Activated CD8-positive, alpha-beta memory T cell treated with anti-CD3 and anti-CD28 coated beads for 4 hours (primary cell): Measurements from ENCODE around the gene TAMM41.
"Not testable (repeated sequence)": the region's sequence is repeated elsewhere in the genome, so short reads cannot be mapped to it uniquely, and the experiment has no call there.

Experiments used
- DNase-seq, 2 donors: peaks; one replicate each; pipeline ENCODE4 v3.0.0-alpha.2; 2020; ENCODE audit warnings: low read depth in 2 of 2

The TAMM41 gene

GRCh38 chr3:11815111-11815510 is 31.6 kb downstream of the TAMM41 start:
- DNase-seq, result no peak

GRCh38 chr3:11814663-11815062 is 32.0 kb downstream of the TAMM41 start:
- DNase-seq, result no peak

DNA sequence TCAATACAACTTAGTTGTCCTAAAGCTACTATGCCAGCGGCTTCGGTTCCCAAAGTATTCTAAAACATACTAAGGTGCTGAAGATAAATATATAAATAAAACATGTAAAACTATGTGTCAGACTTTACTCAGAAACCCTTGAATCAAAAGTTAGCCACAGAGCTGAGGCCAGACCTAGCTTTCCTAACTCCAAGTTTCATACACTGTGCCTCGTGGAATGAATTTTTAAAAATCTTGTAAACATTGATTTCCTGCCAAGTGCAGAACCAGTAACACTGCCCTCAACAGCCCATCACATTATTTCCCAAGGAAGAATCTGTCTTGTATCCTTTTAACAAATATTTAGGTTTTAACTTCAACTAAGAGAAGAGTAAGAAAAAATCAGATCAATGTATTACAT is 36.4 kb downstream of the TAMM41 start:
- no peak for DNase-seq

- no peak for DNase-seq
Measured at GRCh38 chr3:11808231-11808630, 38.5 kb downstream of the TAMM41 start.

DNA sequence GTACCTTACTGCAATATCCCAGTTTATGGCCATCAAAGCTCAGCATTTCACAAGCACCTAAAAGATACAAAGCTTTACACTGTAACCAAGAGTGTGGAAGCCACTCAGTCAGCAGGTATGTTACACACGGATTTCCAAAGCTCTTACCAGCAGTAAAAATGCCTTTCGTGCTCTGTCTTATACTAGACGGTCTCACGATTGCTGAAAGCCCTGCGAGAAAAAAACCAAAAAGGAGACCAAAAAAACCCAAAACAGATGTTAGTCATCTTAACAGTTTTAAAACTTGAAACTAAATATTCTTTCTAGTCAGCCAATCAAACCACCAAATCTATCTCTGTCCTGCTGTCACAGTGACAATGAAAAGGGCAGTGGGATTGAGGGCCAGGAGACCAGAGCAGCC is 39.0 kb downstream of the TAMM41 start:
- DNase-seq, result no peak

DNA sequence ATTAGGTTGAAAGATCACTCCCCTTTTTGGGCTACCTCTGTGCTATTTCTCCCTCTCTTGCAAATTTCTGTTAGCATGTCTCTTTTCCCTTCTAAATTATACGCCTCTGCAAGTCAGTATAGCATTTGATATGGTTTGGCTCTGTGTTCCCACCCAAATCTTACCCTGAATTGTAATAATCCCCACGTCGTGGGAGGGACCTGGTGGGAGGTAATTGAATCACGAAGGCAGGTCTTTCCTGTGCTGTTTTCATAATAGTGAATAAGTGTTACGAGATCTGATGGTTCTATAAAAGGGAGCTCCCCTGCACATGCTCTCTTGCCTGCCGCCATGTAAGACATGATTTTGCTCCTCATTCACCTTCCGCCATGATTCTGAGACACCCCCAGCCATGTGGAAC is 41.0 kb downstream of the TAMM41 start:
- no peak for DNase-seq

GRCh38 chr3:11803977-11804892 is 42.5 kb downstream of the TAMM41 start:
- DNase-seq, result no peak

DNA sequence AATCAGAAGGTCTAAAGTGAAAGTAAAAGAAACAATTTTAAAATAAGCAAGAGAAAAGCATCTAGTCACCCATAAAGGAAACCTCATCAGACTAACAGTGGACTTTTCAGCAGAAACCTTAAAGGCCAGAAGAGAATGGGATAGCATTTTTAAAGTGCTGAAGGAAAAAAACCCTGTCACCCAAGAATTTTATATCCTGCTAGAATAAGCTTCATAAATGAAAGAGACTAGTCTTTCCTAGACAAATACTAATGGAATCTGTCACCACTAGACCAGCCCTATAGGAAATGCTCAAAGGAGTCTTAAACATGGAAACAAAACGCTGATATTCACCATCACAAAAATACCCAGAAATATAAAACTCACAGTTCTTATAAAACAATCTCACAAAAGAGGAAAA is 46.9 kb downstream of the TAMM41 start:
- DNase-seq, result no peak

- DNase-seq, result no peak
Measured at GRCh38 chr3:11794927-11795326, 51.8 kb downstream of the TAMM41 start.

GRCh38 chr3:11791339-11792200 is 55.1 kb downstream of the TAMM41 start:
- DNase-seq, result no peak

- DNase-seq, result no peak
Measured at GRCh38 chr3:11789412-11789811, 57.3 kb downstream of the TAMM41 start.

DNA sequence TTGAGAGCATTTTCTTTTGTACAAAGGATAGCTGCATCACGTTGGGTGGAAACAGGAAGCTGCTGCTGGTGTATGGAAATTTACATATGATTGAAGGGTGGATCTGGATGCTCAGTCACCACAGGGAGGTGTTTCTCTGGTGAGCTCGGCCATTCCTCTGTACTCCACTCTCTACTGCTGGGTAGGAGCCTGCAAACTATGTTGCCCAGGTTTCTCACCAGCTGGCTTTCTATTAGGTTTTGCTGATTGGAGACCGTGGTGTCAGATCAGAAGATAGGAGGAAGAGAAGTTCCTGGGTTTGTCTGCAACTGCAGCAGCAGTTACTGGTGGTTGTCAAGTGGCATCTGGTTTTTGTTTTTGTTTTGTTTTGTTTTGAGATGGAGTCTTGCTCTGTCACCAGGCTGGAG is 61.7 kb downstream of the TAMM41 start:
- DNase-seq, result no peak

GRCh38 chr3:11780341-11780740 is 66.3 kb downstream of the TAMM41 start:
- no peak for DNase-seq

DNA sequence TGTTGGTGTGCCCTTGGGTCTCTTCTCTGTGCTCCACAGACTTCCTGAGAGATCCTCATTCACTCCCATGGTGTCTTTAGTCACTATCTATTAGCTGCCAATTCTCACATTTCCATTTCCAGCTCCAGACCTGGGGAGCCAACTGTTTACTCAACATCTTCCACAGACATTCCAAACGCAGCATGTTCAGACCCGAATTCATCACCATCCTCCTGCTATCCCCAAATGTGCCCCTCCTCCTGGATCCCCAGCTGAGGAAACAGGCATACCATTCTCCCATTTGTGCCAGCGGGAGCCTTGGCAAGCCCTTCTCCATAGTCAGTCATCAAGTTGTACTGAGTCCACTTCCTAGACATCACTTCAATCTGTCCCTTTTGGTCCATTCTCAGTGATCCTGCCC is 67.1 kb downstream of the TAMM41 start:
- DNase-seq, result no peak

DNA sequence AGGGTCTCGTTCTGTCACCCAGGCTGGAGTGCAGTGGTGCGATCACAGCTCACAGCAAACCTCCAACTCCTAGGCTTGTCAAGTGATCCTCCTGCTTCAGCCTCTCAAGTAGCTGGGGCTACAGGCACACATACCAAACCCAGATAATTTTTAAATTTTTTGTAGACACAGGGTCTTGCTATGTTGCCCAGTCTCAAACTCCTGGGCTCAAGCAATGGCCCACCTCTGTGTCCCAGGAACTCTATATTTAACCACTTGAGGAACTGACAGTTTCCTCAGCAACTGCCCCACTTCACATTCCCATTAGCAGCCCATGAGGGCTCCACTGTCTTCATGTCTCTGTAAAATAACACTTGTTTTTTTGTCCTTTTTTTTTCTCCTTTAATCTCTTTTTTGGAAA is 68.4 kb downstream of the TAMM41 start:
- DNase-seq, result no peak

GRCh38 chr3:11776346-11776745 is 70.3 kb downstream of the TAMM41 start:
- no peak for DNase-seq

- DNase-seq, result no peak
Measured at GRCh38 chr3:11775493-11775892, 71.2 kb downstream of the TAMM41 start.

DNA sequence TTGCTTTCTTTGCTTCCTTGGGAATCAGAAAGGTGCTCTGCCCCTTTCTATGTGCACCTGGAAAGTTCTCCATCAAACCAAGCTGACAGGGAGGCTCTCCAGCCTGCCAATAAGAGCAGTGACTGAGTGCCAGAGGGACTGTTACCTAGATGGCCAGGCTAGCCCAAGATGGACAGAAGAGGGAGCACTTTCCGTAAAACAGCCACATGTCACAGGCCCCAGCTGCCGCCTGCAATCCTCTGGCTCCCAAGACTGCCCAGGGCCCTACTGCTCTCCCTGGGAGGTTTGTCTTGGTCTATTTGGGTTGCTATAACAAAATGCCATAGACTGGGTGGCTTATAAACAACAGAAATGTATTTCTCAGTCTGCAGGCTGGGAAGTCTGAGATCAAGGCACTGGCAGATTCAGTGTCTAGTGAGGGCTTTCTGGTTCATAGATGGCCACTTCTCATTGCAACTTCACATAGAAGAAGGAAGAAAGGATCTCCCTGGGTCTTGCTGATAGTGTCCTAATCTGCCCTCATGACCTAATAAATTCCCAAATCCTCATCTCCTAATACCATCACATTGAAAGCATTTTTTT is 72.3 kb downstream of the TAMM41 start:
- no peak for DNase-seq

DNA sequence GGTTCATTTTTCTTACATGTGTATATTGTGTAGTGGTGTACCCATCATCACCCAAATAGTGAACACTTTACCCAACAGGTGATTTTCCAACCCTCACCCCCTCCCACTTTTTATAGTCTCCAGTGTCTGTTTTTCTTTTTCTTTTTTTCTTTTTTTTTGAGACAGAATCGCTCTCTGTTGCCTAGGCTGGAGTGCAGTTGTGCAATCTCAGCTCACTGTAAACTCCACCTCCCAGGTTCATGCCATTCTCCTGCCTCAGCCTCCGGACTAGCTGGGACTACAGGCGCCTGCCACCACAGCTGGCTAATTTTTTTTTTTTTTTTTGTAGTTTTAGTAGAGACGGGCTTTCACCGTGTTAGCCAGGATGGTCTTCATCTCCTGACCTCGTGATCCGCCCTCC is 74.8 kb downstream of the TAMM41 start:
- DNase-seq, result not testable (repeated sequence)

DNA sequence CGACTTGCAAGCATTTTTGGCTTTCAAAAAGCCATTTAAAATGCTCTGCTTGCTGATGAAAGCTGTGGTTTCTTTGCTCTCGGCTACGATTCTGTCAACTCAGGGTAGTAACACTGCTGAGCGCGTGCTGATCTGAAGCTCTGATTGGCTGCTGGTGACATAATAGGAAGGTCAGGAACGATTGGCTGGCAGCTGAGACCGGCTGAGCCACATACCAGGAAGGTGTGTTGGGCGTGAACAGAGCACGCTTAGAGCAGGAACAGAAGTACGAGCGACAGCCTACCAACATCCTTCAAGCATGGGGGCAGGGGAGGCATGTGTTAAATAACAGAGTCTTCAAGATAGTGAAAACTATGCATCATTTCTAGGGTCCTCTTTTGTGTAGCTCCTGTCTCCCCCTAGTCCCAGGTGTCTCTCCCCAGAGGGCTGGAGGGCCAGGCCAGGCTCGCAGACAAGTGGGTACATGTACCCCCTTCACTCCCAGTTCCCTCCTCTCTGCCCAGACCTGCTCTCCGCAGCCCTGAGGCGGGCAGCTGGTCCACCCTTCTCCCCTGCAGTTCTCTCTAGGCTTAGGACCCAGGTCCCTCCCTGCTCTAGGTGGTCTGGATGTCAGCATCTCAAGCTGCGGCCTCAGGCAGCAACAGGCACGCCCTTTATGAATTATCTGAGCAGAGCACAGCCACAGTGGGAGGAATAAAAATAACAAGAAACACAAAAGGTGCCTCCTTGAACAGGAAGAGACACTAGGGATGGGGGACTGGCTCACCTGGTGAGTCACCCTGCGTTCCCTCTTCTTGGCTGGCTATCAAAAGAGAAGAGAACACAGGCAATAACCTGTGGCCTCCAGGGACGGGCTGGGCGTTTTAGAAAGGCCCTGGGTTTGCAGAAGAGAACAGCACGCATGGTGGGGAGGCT is 76.0 kb downstream of the TAMM41 start:
- DNase-seq, result peak; percentile 39 to 65

DNA sequence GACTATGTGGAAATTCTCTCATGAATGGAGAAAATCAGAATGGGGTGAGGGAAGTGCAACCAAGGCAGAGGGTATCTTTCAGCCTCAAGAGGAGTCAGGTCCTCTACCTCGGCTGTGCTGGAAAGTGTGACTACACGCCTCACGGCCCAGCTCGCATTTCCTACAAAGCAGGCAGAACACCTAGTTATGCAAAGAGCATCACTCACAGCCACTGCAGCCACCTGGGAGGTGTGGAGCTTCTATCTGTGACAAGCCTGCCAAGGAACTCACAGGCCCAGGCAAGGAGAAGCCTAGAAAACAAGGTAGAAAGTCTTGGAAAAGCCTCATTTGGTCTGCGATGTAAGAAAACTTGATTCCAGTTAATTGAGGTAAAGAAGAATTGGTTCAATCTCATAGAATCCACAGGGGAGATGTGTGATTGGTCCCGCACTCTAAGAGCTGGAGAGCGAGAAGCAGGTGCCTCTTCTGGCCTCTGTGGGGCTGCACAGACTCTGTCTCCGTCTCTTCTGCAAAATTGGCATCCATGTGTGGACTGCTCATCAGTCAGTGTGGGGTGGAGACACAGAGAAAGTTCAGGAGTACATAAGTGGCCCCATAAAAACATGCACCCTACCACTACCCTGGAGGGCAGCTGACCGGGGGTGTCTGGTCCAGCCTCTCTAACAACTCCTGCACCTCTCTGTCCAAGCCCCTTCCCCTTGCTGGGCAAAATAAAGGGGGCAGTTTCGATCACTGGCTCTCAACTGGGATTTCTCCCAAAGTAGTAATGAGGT is 76.8 kb downstream of the TAMM41 start:
- no peak for DNase-seq
